T-cell (primary cell): ENCODE results near the gene TUBD1. TPM values are rescaled to one million over a fixed set of nuclear protein-coding genes. Genes with fewer than 3 reads are reported as not detected.

Experiments used
- total RNA-seq, 35 experiments: library from RNA in 6 of 35; stranded (reverse) in 6 of 35; fragments of 120-200 nt in 1 of 35; gene quantifications; one replicate each; pipeline versions ENCODE4 v1.2.1 to v1.2.4 and lab custom pipeline; 2013 to 2026

Gene TUBD1
- total RNA-seq, 5 donors from 2014 or later (not counting 1 experiment from before 2014, with no cell fraction given): 16.6 to 27.9 (median 25.1) TPM

Other genes with a start within 250 kb of the TUBD1 start
- gene PTRH2, start 185.5 kb downstream of the TUBD1 start, total RNA-seq: 10 to 100 TPM in 3 of 5 donors, 1 to 10 TPM in 2; 5.4 to 18.8 (median 15.3) TPM
- gene VMP1, start 185.3 kb downstream of the TUBD1 start, total RNA-seq: 100 to 1,000 TPM in 2 of 5 donors, 10 to 100 TPM in 3; 93.7 to 104 (median 97.6) TPM
- 10 to 100 TPM; 57.7 to 90.4 (median 61.7) TPM for gene RPS6KB1, start 178 bp upstream of the TUBD1 start, total RNA-seq
- gene RNFT1, start 71.8 kb upstream of the TUBD1 start, total RNA-seq: 10 to 100 TPM; 26.2 to 35.8 (median 32.3) TPM
- 10 to 100 TPM; 14.3 to 29.1 (median 21.9) TPM for gene HEATR6, start 186.0 kb upstream of the TUBD1 start, total RNA-seq